ENCODE data around the gene ADAMTSL4. TPM values are rescaled to one million over a fixed set of nuclear protein-coding genes. Genes with fewer than 3 reads are reported as not detected.

ADAMTSL4 gene
- polyA plus RNA-seq, 1 of the 3 experiments (the other 2 are of a cell fraction) = 3.4 TPM

DNA sequence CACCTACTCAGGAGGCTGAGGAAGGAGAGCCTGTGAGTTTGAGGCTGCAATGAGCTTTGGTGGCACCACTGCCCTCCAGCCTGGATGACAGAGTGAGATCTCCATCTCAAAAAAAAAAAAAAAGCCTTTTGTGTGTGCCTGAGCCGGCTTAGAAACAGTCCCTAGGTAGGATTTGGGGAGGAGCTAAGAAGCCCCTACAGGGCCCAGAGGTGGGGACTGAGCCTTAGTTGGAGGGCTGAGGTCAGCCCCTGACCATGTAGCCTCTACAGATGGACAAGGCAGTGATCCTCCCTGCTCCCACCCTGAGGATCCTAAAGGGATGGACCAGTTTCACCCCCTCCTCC, 2.5 kb downstream of the ADAMTSL4 start:
- no peak overlapping the region for H3K27ac ChIP-seq (ENCODE audit: low read depth in 2 of 2, low read length in 1 of 2)
- H3K79me2 ChIP-seq (ENCODE audit: insufficient read depth) = no peaks in the 10 kb centered on the region
- peaks cover 8 to 13% of the 10 kb centered on the region in 2 experiments; a peak in 2 of 4 replicates for H3K4me1 ChIP-seq (ENCODE audit: control insufficient read depth in 1 of 2, insufficient read depth in 2 of 2, low read depth in 1 of 2, low read length in 1 of 2)
- no peak overlapping the region for H3K9ac ChIP-seq
- H4K20me1 ChIP-seq (ENCODE audit: insufficient read depth) = no peaks in the 10 kb centered on the region
- no peaks in the 10 kb centered on the region for H3K9me2 ChIP-seq
- no peaks in the 10 kb centered on the region for H3K9me3 ChIP-seq
- H3K4me3 ChIP-seq (ENCODE audit: low read depth in 2 of 2, low read length in 1 of 2) = no peak overlapping the region
- ChIA-PET POLR2A (interaction anchor here (0.6 to 1.2 kb wide), 2 partner anchors 9 to 197 kb away, joined by 4 to 5 read pairs; no protein-coding TSS in a partner anchor), CTCF (interaction anchor here (2.7 to 7.3 kb wide), 2 partner anchors 9 to 15 kb away, joined by 8 to 88 read pairs; no protein-coding TSS in a partner anchor)
- no peak overlapping the region for H2AFZ ChIP-seq (ENCODE audit: low read depth)
- TF ChIP-seq FOXM1 (IDR thresholded peaks at IDR 0.05; ENCODE audit: low read depth) (no peak), RCOR1 (IDR thresholded peaks at IDR 0.05; ENCODE audit: low read length) (no peak), EP300 (IDR thresholded peaks at IDR 0.05; ENCODE audit: borderline replicate concordance in 1 of 2, low read depth in 1 of 2, low read length in 1 of 2) (no peak), REST (IDR thresholded peaks at IDR 0.05; ENCODE audit: low read depth, low read length) (no peak), CHD2 (IDR thresholded peaks at IDR 0.05; ENCODE audit: low read length, partially characterized antibody) (no peak), FOXJ3 (CRISPR knock-in tag; IDR thresholded peaks at IDR 0.05) (no peak), NFIC (IDR thresholded peaks at IDR 0.05; ENCODE audit: borderline replicate concordance) (no peak), GATA2 (CRISPR knock-in tag; IDR thresholded peaks at IDR 0.05) (no peak), TEAD4 (IDR thresholded peaks at IDR 0.05; ENCODE audit: borderline replicate concordance, insufficient read depth) (no peak), RAD21 (IDR thresholded peaks at IDR 0.05; ENCODE audit: low read length) (no peak), NRF1 (IDR thresholded peaks at IDR 0.05; ENCODE audit: low read depth, low read length) (no peak), SIN3A (IDR thresholded peaks at IDR 0.05; ENCODE audit: borderline replicate concordance, low read depth, low read length) (no peak)
- H3K36me3 ChIP-seq (replicated peaks in 1 of 2; ENCODE audit: control insufficient read depth in 1 of 2, insufficient read depth in 2 of 2, low read length in 1 of 2) = no peaks in the 10 kb centered on the region
- H3F3A ChIP-seq (replicated peaks; ENCODE audit: insufficient read depth) = peaks cover 17% of the 10 kb centered on the region
- DNase-seq = no peak
- no peaks in the 10 kb centered on the region for H3K27me3 ChIP-seq (ENCODE audit: insufficient read depth)
- H3K4me2 ChIP-seq = no peak overlapping the region
- WGBS (ENCODE audit: low lambda C conversion rate) = 67% methylated on average over 1 of the region's 1 CpG

- Histone ChIP-seq H3K4me3 (ENCODE audit: low read depth in 2 of 2, low read length in 1 of 2) (no peak overlapping the region), H2AFZ (ENCODE audit: low read depth) (no peak overlapping the region), H3K27ac (ENCODE audit: low read depth in 2 of 2, low read length in 1 of 2) (no peak overlapping the region), H3K9me3 (no peaks in the 10 kb centered on the region), H4K20me1 (ENCODE audit: insufficient read depth) (no peaks in the 10 kb centered on the region), H3K79me2 (ENCODE audit: insufficient read depth) (no peaks in the 10 kb centered on the region), H3K27me3 (ENCODE audit: insufficient read depth) (no peaks in the 10 kb centered on the region), H3K9me2 (no peaks in the 10 kb centered on the region), H3K36me3 (replicated peaks in 1 of 2; ENCODE audit: control insufficient read depth in 1 of 2, insufficient read depth in 2 of 2, low read length in 1 of 2) (no peaks in the 10 kb centered on the region), H3K4me2 (0 out of 2 replicates have a peak overlapping the region, but pooled peaks have one; percentile 7), H3K4me1 (ENCODE audit: control insufficient read depth in 1 of 2, insufficient read depth in 2 of 2, low read depth in 1 of 2, low read length in 1 of 2) (peaks cover 8 to 13% of the 10 kb centered on the region in 2 experiments; a peak in 2 of 4 replicates), H3F3A (replicated peaks; ENCODE audit: insufficient read depth) (peaks cover 17% of the 10 kb centered on the region), H3K9ac (no peak overlapping the region)
- ChIA-PET CTCF (interaction anchor here (7.3 kb wide), 1 partner anchor 8 kb away, joined by 88 read pairs; no protein-coding TSS in a partner anchor), POLR2A (interaction anchor here (1.2 kb wide), 1 partner anchor 8 kb away, joined by 4 read pairs; no protein-coding TSS in a partner anchor)
- WGBS (ENCODE audit: low lambda C conversion rate) = 62% methylated on average over 12 of the region's 13 CpGs
- TF ChIP-seq REST (IDR thresholded peaks at IDR 0.05; ENCODE audit: low read depth, low read length) (0 out of 2 replicates have a peak, but pooled peaks have one; percentile 25), TCF12 (IDR thresholded peaks at IDR 0.05) (no peak)
- no peak for DNase-seq
These were observed 3.1 kb downstream of the ADAMTSL4 start for GRCh38 chr1:150552128-150552910.

Data from SK-N-SH (cell line).